Tibial artery (tissue), 4 donors: ENCODE results near the gene SETD3.

ENCODE experiments used
- DNase-seq, 2 donors: peaks; one replicate each; pipeline ENCODE4 v3.0.0-alpha.2; 2019
- H3K27ac ChIP-seq, 2 donors: fragments of 200-600 bp; sonication (generic) in 1 of 2; 1 replicate in 1 of 2; 2 replicates in 1 of 2; pipeline ENCODE4 v1.5.1; 2018 to 2019; ENCODE audit warnings: mild to moderate bottlenecking in 1 of 2
- H3K27me3 ChIP-seq, 2 donors: fragments of 200-600 bp; sonication (generic) in 1 of 2; one replicate each; pipeline versions ENCODE4 v1.5.1 to v1.6.0; 2016 to 2019
- H3K36me3 ChIP-seq, 3 donors: fragments of 200-600 bp; sonication (generic) in 2 of 3; one replicate each; pipeline ENCODE4 v1.5.1; 2016 to 2019; ENCODE audit warnings: mild to moderate bottlenecking in 2 of 3
- H3K4me1 ChIP-seq, 4 donors: fragments of 200-600 bp; sonication (generic) in 2 of 4; 1 replicate in 3 of 4; 2 replicates in 1 of 4; pipeline ENCODE4 v1.5.1; 2016 to 2019
- H3K4me3 ChIP-seq, 2 donors: fragments of 200-600 bp; sonication (generic) in 1 of 2; 1 replicate in 1 of 2; 2 replicates in 1 of 2; pipeline ENCODE4 v1.5.1; 2018 to 2019; ENCODE audit warnings: mild to moderate bottlenecking in 2 of 2
- H3K9me3 ChIP-seq, 3 donors: fragments of 200-600 bp; sonication (generic) in 1 of 3; one replicate each; pipeline ENCODE4 v1.5.1; 2016 to 2019
- intact Hi-C: fragments of 100-400 bp; cut with DNase I; formaldehyde crosslinking; loops from one replicate; pipeline ENCODE4 v1.15.0; 2023; ENCODE audit warnings: low total_unique reads
- TF ChIP-seq, protein P1 (sequence below), 2 experiments: fragments of 200-600 bp in 1 of 2; fragments of 450-650 bp in 1 of 2; IDR thresholded peaks; one replicate each; pipeline ENCODE4 v1.5.1; 2017 to 2019; ENCODE audit warnings: antibody characterized with exemption in 2 of 2, mild to moderate bottlenecking in 1 of 2, moderate library complexity in 1 of 2

The SETD3 gene

DNA sequence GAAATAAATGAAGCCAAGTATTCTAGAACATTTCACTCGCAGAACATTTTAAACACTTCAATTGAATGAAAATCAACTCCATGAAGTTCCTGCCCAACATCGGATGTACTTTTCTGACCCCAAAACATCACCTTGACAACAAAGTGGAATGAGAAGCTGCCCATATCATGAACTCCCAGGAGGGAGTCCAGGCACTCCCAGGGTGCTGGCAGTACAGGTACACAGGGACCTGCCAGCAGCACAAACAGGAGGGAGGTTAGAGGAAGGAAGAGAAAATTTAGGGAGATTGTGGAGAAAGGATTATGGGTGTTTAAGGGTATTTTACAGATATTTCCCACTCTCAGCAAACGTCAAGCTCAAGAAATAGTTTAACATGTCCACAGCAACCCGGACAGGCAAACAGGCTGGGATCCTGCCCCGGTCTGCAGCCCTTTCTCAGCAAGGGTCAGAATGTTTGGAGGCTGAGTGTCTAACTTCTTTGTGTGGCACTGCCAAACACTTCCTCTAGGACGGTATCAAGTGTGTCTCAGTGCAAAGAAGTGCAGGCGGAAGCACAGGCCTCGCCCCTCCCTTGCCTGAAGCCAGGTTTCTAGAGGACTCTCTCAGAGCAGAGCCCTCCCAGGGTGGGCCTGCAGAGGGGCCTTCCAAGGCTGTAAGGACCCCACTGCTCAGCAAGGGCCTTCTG, 72.2 kb downstream of the SETD3 start:
- H3K9me3 ChIP-seq: no peaks in the 10 kb centered on the region
- TF ChIP-seq, protein P1, sequence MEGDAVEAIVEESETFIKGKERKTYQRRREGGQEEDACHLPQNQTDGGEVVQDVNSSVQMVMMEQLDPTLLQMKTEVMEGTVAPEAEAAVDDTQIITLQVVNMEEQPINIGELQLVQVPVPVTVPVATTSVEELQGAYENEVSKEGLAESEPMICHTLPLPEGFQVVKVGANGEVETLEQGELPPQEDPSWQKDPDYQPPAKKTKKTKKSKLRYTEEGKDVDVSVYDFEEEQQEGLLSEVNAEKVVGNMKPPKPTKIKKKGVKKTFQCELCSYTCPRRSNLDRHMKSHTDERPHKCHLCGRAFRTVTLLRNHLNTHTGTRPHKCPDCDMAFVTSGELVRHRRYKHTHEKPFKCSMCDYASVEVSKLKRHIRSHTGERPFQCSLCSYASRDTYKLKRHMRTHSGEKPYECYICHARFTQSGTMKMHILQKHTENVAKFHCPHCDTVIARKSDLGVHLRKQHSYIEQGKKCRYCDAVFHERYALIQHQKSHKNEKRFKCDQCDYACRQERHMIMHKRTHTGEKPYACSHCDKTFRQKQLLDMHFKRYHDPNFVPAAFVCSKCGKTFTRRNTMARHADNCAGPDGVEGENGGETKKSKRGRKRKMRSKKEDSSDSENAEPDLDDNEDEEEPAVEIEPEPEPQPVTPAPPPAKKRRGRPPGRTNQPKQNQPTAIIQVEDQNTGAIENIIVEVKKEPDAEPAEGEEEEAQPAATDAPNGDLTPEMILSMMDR (IDR thresholded peaks at IDR 0.05): no peak
- no peaks in the 10 kb centered on the region for H3K4me1 ChIP-seq
- H3K27ac ChIP-seq: no peak overlapping the region
- no peaks in the 10 kb centered on the region for H3K27me3 ChIP-seq
- no peak for DNase-seq
- no peak overlapping the region for H3K4me3 ChIP-seq
- peaks cover 15 to 73% (median 67%) of the 10 kb centered on the region in 3 donors for H3K36me3 ChIP-seq
- intact Hi-C loops: no loop called here

DNA sequence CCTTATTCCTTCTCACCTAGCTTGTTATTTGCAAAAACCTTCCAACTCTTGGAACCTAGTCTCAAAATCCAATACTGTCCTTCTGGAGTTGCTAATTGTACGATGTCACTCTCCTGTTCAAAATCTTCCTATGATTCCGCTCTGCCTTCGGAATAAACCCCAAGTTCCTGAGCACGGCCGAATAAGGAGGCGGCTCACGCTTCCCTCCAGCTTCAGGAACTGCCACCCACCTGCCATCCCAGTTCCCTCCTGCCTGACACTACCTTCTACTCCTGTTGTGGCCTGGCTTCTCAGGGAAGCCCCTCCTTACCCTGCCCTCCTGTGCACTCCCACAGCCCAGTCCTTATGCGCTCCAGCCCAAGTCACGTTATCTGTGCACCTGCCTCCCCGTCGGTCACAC, 73.2 kb downstream of the SETD3 start:
- Histone ChIP-seq H3K9me3 (no peaks in the 10 kb centered on the region), H3K27me3 (no peaks in the 10 kb centered on the region), H3K4me1 (no peaks in the 10 kb centered on the region), H3K27ac (no peak overlapping the region), H3K4me3 (no peak overlapping the region), H3K36me3 (peaks cover 15 to 74% (median 72%) of the 10 kb centered on the region in 3 donors)
- TF ChIP-seq, protein P1 (IDR thresholded peaks at IDR 0.05): no peak
- intact Hi-C loops: no loop called here
- DNase-seq: no peak

DNA sequence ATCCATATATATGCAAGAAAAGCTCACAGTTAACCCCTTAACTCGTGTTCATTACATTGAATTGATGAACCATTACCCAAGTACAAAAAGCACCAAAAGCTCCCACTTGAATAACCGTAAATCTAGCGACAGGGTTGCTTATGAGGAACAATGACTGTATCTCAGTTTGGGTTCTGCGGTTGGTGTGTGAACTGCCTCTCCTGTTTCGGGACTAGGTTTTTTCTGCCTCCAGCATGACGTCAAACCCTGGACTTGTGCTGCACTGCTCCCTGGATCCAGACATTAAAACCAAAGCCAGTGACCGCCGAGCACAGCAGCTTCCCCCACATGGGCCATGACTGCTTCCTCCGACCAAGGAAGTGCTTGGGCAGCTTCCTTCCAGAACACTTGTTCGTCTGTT, 77.7 kb downstream of the SETD3 start:
- H3K36me3 ChIP-seq: peaks cover 34 to 78% (median 72%) of the 10 kb centered on the region in 3 donors
- no peak for DNase-seq
- H3K27me3 ChIP-seq: no peaks in the 10 kb centered on the region
- H3K4me1 ChIP-seq: no peaks in the 10 kb centered on the region
- no peak overlapping the region for H3K27ac ChIP-seq
- TF ChIP-seq, protein P1 (IDR thresholded peaks at IDR 0.05): no peak
- H3K9me3 ChIP-seq: no peaks in the 10 kb centered on the region
- intact Hi-C loops: no loop called here
- H3K4me3 ChIP-seq: no peak overlapping the region

DNA sequence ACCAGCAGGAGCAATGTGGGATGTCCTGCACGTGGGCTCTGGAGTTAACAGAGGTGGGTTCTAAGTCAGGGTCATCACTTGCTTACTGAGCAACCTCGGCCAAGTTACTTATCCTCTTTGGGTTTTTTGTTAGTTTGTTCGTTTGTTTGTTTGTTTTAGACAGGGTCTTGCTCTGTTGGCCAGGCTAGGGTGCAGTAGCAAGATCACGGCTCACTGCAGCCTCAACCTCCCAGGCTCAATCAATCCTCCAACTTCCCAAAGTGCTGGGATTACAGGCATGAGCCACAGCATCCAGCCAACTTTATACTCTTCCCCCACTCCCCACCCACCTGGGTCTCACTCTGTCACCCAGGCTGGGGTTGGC, 78.4 kb downstream of the SETD3 start:
- H3K9me3 ChIP-seq: no peaks in the 10 kb centered on the region
- H3K27ac ChIP-seq: no peak overlapping the region
- no peaks in the 10 kb centered on the region for H3K4me1 ChIP-seq
- no peak overlapping the region for H3K4me3 ChIP-seq
- no peak for DNase-seq
- TF ChIP-seq, protein P1 (IDR thresholded peaks at IDR 0.05): no peak
- no peaks in the 10 kb centered on the region for H3K27me3 ChIP-seq
- intact Hi-C loops: no loop called here
- H3K36me3 ChIP-seq: peaks cover 41 to 79% (median 78%) of the 10 kb centered on the region in 3 donors

DNA sequence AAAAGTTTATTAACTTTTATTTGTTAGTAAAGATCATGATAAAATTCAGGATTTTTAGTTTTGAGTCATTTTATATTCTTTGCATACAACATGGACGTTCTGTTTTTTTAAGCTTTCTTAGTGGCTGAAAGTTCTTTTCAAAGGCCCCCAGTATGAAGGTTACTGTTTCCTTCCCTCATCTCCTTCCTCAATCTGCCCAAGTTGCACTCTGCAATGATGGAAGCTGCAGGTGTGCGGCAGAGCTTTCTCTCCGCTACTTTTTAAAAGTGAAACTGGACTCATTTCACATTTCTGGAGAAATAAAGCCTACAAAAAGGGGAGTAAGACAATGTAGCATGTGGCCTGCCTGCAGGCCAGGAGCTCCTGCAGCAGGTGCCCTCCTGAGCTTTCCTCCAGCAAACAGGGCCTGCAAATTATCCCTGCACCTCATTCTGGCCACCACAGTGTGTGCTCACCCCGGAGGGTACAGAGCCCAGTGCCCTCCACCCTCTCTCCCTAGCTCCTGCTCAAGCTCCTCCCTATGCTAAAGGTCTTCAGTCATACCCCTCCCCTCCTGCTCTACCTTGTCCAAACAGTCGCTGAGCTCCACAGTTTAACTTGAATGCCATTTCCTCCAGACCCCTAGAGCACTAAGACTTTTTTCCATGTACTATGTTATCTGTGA, 78.9 kb downstream of the SETD3 start:
- intact Hi-C loops: no loop called here
- TF ChIP-seq, protein P1 (IDR thresholded peaks at IDR 0.05): no peak
- peaks cover 44 to 84% (median 82%) of the 10 kb centered on the region in 3 donors for H3K36me3 ChIP-seq
- no peak for DNase-seq
- H3K4me1 ChIP-seq: no peaks in the 10 kb centered on the region
- no peaks in the 10 kb centered on the region for H3K27me3 ChIP-seq
- no peaks in the 10 kb centered on the region for H3K9me3 ChIP-seq
- no peak overlapping the region for H3K27ac ChIP-seq
- H3K4me3 ChIP-seq: no peak overlapping the region
